Suprapubic skin (tissue), 4 donors: ENCODE data around the gene NR5A2.

Source experiments
- CTCF ChIP-seq, 2 donors: fragments of 200-600 bp in 1 of 2; fragments of 450-650 bp in 1 of 2; sonication (generic) in 1 of 2; IDR thresholded peaks; one replicate each; pipeline ENCODE4 v1.5.1; 2016 to 2019; ENCODE audit warnings: antibody characterized with exemption in 2 of 2, mild to moderate bottlenecking in 1 of 2, moderate library complexity in 1 of 2
- EP300 ChIP-seq: sonication (generic); formaldehyde crosslinking; IDR thresholded peaks from one replicate; pipeline ENCODE4 v1.6.1; 2017; ENCODE audit warnings: antibody characterized with exemption
- POLR2A ChIP-seq, 2 donors: fragments of 450-650 bp; IDR thresholded peaks; one replicate each; pipeline ENCODE4 v1.6.1; 2017; ENCODE audit warnings: antibody characterized with exemption in 2 of 2, mild to moderate bottlenecking in 2 of 2, moderate library complexity in 2 of 2
- POLR2AphosphoS5 ChIP-seq, 3 donors: sonication (generic); formaldehyde crosslinking; IDR thresholded peaks; one replicate each; pipeline ENCODE4 v1.6.1; 2017; ENCODE audit warnings: antibody characterized with exemption in 3 of 3

- TF ChIP-seq CTCF (IDR thresholded peaks at IDR 0.05), result no peak
- TF ChIP-seq POLR2AphosphoS5 (IDR thresholded peaks at IDR 0.05), result no peak
- no peak for TF ChIP-seq POLR2A (IDR thresholded peaks at IDR 0.05)
- no peak for TF ChIP-seq EP300
These were observed 76.6 kb downstream of the NR5A2 start for GRCh38 chr1:200103966-200104583.
